Neural cell (in vitro differentiated cells): Measurements from ENCODE around the gene CYP3A7.

Experiments
- CTCF ChIP-seq: fragments of 450-650 bp; IDR thresholded peaks from 2 replicates; pipeline ENCODE4 v1.5.1; 2014; ENCODE audit warnings: antibody characterized with exemption, mild to moderate bottlenecking, moderate library complexity; ENCODE audit not compliant: poor library complexity, severe bottlenecking
- EZH2 ChIP-seq: fragments of 200-600, 300-800 bp; shearing (Covaris generic), sonication (generic); IDR thresholded peaks from 2 replicates; pipeline ENCODE4 v1.6.1; 2014; ENCODE audit warnings: antibody characterized with exemption, low read length, borderline replicate concordance, mild to moderate bottlenecking; ENCODE audit not compliant: insufficient read depth, poor library complexity, severe bottlenecking
- MXI1 ChIP-seq: fragments of 450-650 bp; conservative IDR thresholded peaks from 2 replicates; pipeline ENCODE4 v1.6.1; 2014; ENCODE audit warnings: antibody characterized with exemption, mild to moderate bottlenecking; ENCODE audit not compliant: poor library complexity, severe bottlenecking
- POLR2AphosphoS5 ChIP-seq: IDR thresholded peaks from 2 replicates; pipeline ENCODE4 v1.6.1; 2012
- RAD21 ChIP-seq: fragments of 450-650 bp; conservative IDR thresholded peaks from 2 replicates; pipeline ENCODE4 v1.6.1; 2014; ENCODE audit warnings: antibody characterized with exemption, mild to moderate bottlenecking, moderate library complexity
- SMC3 ChIP-seq: fragments of 450-650 bp; conservative IDR thresholded peaks from 2 replicates; pipeline ENCODE4 v1.6.1; 2014; ENCODE audit warnings: antibody characterized with exemption, mild to moderate bottlenecking, moderate library complexity; ENCODE audit not compliant: poor library complexity
- TF ChIP-seq, protein P1 (sequence below): IDR thresholded peaks from 2 replicates; pipeline ENCODE4 v1.6.1; 2012; ENCODE audit warnings: borderline replicate concordance

GRCh38 chr7:99668541-99668940 is 66.5 kb downstream of the CYP3A7 start:
- TF ChIP-seq CTCF (no peak), RAD21 (no peak), POLR2AphosphoS5 (no peak), MXI1 (no peak), EZH2 (no peak), SMC3 (no peak)
- TF ChIP-seq, protein P1, sequence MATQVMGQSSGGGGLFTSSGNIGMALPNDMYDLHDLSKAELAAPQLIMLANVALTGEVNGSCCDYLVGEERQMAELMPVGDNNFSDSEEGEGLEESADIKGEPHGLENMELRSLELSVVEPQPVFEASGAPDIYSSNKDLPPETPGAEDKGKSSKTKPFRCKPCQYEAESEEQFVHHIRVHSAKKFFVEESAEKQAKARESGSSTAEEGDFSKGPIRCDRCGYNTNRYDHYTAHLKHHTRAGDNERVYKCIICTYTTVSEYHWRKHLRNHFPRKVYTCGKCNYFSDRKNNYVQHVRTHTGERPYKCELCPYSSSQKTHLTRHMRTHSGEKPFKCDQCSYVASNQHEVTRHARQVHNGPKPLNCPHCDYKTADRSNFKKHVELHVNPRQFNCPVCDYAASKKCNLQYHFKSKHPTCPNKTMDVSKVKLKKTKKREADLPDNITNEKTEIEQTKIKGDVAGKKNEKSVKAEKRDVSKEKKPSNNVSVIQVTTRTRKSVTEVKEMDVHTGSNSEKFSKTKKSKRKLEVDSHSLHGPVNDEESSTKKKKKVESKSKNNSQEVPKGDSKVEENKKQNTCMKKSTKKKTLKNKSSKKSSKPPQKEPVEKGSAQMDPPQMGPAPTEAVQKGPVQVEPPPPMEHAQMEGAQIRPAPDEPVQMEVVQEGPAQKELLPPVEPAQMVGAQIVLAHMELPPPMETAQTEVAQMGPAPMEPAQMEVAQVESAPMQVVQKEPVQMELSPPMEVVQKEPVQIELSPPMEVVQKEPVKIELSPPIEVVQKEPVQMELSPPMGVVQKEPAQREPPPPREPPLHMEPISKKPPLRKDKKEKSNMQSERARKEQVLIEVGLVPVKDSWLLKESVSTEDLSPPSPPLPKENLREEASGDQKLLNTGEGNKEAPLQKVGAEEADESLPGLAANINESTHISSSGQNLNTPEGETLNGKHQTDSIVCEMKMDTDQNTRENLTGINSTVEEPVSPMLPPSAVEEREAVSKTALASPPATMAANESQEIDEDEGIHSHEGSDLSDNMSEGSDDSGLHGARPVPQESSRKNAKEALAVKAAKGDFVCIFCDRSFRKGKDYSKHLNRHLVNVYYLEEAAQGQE: no peak
